GM18868 (cell line): ENCODE measurements around the gene ADIRF.

Source experiments
- ATAC-seq: cut with Tn5 transposase; IDR thresholded peaks from one replicate; pipeline ENCODE4 v1.9.1; 2021; ENCODE audit warnings: mild to moderate bottlenecking, moderate library complexity; ENCODE audit not compliant: unreplicated experiment

ADIRF gene

DNA sequence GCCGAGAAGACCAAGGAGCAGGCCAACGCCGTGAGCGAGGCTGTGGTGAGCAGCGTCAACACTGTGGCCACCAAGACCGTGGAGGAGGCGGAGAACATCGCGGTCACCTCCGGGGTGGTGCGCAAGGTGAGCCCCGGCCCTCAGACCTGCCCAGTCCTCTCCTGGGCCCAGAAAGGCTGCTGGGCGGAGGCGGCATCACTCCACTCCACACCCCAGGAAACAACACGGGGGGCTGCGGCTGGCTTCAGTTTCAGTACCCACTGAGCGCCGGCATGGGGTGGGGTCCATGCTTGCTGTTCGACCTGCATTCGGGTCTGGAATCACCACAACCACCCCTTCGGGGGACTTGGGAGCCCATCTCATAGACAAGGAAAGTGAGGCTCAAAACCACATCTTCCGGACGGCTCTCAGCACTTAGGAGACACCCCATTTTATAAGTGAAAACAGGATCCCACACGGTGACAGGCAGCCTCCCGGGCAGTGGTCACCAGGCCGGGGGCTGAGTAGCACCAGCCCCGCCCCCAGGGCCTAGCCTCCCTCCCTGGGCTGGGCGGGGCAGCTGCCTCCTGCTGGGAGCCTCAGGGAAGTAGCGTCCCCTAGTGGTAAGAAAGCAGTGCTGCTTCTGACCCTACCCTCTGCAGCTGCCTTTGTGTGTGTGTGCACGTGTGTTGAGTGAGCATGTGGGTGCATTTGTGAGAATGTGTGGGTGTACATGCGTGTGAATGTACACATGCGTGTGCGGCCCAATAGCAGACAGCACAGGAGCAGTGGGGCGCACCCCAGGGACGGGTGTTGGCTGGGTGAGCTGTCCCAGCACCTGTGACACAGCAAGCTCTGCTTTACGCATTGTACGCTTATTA lies 8.0 kb upstream of the ADIRF start:
- ATAC-seq: peak; percentile 82

- ATAC-seq: no peak
Measured at GRCh38 chr10:86960863-86961434, 7.3 kb upstream of the ADIRF start.

- no peak for ATAC-seq
Measured at GRCh38 chr10:86961481-86962091, 6.7 kb upstream of the ADIRF start.

GRCh38 chr10:86962136-86962980 lies 5.9 kb upstream of the ADIRF start:
- no peak for ATAC-seq

DNA sequence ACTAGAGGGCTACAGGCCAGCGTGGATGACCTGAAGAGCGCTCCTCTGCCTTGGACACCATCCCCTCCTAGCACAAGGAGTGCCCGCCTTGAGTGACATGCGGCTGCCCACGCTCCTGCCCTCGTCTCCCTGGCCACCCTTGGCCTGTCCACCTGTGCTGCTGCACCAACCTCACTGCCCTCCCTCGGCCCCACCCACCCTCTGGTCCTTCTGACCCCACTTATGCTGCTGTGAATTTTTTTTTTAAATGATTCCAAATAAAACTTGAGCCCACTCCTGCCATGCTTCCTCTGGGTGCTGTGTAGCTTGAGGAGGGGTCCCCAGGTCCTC lies 5.3 kb upstream of the ADIRF start:
- no peak for ATAC-seq

- no peak for ATAC-seq
Measured at GRCh38 chr10:86963341-86963919, 4.9 kb upstream of the ADIRF start.

GRCh38 chr10:86964061-86964846 lies 4.0 kb upstream of the ADIRF start:
- ATAC-seq: no peak

DNA sequence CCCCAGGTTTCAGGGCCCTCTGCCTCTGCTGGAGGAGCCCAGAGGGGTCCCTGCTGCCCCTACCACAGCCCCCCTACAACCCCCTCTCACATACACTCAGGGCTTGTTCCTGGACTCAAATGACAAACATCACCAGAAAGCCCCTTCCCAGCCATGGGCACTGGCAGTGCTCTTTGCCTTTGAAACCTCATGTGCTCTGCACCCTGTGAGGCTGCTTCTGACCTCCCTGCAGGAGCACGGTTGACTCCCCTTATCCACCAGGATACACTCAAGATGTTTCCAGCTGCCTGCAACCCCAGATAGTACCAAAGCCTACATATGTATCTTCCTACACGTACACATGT lies 3.5 kb upstream of the ADIRF start:
- ATAC-seq: no peak

- peak; percentile 25 for ATAC-seq
Measured at GRCh38 chr10:86965986-86966654, 2.2 kb upstream of the ADIRF start.

DNA sequence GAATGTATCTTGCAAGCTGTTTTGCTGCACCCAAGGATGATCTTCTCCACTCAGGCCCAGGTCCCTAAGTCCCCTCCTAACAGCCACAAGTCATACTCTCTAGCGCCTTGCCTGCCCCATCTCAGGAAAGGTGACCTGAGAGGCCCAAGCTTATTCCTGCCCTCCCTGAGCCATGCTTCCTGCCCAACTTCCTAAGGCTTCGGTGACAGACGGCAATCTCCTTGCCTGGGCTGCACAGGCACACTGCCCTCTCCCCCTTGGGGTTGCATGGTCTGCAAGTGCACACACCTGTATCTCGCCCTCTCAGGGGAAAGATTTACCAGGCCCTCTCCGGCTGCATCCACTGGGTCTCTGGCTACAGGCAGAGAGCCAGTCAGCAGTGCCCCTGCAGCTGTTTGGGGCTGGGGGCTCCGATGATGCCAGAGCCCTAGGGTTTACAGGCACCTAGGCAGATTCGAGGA lies 771 bp upstream of the ADIRF start:
- ATAC-seq: no peak

- no peak for ATAC-seq
Measured at GRCh38 chr10:86968994-86969355, 693 bp downstream of the ADIRF start.

DNA sequence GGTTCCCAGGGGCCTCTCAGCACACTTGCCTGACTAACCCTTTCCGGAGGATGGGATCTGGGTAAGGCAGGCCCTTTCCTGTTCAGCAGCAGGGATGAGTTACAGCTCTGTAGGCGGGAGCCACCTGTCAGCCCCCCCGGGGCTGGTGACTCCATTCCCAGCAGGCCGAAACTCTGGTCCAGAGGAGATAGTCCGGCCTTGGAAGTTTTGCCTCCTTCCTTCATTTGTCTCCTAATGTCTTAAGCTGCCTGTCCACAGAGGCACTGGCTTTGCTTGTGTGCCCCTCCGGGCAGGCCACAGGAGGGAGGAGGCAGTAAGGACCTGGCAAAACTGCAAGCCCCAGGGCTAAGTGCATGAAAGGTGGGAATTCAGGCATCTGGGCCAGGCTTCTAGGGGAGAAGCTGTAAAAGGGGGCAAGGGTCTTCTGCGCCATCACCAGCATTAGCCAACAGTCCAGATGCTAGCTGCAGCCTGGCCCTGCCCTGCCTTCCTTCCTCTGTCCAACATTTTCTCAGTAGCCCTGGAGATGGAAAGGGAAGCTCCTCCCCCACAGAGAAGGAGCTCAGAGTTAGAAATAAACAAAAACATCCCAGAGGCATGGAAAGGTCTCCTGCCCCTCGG lies 1.2 kb downstream of the ADIRF start:
- no peak for ATAC-seq

GRCh38 chr10:86970162-86970981 lies 2.1 kb downstream of the ADIRF start:
- no peak for ATAC-seq

DNA sequence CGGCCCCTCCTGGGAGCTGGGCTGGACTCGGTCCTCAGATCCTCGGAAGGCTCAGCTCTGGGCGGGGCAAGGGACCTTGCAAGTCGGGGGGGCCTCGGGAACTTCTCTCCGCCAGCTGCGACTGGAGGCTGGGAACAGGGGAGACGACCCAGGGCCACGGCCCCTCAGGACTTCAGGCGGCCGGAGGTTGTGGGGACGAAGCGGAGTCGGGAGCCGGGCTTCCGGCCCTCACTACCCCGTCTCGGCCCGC lies 2.6 kb downstream of the ADIRF start:
- ATAC-seq: no peak

- ATAC-seq: peak; percentile 80
Measured at GRCh38 chr10:86971232-86971991, 3.1 kb downstream of the ADIRF start.

- ATAC-seq: no peak
Measured at GRCh38 chr10:86972613-86973380, 4.5 kb downstream of the ADIRF start.

DNA sequence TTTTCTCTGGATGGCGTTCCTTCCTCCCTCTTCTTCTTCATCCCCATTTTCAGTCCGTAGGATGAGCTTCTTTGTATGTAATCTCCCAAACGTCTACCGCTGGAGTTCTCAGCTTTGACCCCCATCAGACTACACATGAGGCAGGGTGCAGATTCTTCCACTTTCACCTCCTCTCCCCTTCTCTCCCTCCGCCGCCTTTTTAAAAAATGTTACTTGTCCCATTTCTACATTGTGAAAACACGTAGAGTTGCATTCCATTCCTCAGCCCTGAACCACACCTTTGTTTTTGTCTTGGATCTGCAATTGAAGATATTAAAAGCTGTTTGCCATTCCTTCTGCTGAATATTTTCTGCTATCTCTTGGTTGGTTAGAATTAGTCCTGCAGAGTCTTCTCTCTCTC lies 6.2 kb downstream of the ADIRF start:
- ATAC-seq: no peak
